A549 (cell line): ENCODE results near the gene KCTD19.

Experiments used
- ZFP36 ChIP-seq: fragments of 450-650 bp; IDR thresholded peaks from 2 replicates; pipeline ENCODE4 v1.6.1; 2014; ENCODE audit warnings: borderline replicate concordance; ENCODE audit not compliant: partially characterized antibody
- TF ChIP-seq, protein P1 (sequence below): fragments of 200-600 bp; sonication (generic); IDR thresholded peaks from 2 replicates; pipeline ENCODE4 v1.6.1; 2016; ENCODE audit warnings: antibody characterized with exemption, mild to moderate bottlenecking, moderate library complexity

- TF ChIP-seq ZFP36, result no peak
- TF ChIP-seq, protein P1, sequence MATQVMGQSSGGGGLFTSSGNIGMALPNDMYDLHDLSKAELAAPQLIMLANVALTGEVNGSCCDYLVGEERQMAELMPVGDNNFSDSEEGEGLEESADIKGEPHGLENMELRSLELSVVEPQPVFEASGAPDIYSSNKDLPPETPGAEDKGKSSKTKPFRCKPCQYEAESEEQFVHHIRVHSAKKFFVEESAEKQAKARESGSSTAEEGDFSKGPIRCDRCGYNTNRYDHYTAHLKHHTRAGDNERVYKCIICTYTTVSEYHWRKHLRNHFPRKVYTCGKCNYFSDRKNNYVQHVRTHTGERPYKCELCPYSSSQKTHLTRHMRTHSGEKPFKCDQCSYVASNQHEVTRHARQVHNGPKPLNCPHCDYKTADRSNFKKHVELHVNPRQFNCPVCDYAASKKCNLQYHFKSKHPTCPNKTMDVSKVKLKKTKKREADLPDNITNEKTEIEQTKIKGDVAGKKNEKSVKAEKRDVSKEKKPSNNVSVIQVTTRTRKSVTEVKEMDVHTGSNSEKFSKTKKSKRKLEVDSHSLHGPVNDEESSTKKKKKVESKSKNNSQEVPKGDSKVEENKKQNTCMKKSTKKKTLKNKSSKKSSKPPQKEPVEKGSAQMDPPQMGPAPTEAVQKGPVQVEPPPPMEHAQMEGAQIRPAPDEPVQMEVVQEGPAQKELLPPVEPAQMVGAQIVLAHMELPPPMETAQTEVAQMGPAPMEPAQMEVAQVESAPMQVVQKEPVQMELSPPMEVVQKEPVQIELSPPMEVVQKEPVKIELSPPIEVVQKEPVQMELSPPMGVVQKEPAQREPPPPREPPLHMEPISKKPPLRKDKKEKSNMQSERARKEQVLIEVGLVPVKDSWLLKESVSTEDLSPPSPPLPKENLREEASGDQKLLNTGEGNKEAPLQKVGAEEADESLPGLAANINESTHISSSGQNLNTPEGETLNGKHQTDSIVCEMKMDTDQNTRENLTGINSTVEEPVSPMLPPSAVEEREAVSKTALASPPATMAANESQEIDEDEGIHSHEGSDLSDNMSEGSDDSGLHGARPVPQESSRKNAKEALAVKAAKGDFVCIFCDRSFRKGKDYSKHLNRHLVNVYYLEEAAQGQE, result no peak
Observed at GRCh38 chr16:67310561-67310960, 16.0 kb downstream of the KCTD19 start.
